Colon (tissue), 2 donors: ENCODE measurements around the gene CREB3L2.

Experiments
- FAIRE-seq: peaks from 2 replicates; lab custom pipeline; 2012; peaks lifted over from hg19 to GRCh38; lab: Jason Lieb, UNC
- donor health status: control.
- donor health status: control.

The CREB3L2 gene

DNA sequence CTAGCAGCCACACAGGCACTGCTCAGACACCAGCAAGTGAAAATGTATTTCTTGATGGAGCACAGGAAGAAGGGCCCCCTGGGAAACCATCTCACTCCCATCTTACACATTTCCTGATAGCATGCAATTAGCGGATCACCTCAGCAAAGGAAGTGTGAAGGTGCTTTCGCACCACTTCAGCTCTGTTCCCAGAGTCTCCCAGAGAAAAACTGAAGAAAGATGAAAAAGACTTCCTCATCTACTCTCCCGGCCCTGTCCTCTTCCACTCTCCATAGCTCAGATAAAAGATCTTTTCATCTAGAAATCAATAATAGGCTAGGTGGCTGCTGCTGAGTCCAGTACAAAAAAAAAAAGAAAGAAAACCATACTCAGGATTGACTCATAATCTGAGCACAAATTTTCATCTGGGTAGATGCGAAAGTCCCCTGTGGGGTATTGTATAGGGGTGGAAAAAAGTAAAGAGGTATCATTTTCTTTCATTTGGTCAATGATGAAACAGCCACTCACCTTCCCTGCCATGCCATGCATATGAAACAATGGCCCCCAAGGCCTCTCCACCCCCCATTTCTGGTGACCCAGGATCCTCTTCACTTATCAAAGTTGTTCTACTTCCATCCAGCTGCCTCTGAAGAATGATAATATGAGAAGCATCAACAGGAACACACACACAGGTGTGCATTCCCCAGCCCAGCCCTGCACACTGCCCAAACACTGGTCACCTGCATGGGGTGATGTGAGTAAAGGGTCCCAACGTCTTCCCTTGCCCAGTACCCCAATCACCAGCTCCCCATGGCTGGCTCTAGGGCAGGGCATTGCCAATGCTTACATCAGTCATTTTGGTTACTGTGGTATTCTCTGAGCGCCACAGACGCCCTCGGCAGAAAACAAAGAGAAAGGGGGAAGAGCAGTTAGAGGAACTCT is 106.3 kb downstream of the CREB3L2 start:
- FAIRE-seq, result no peak

DNA sequence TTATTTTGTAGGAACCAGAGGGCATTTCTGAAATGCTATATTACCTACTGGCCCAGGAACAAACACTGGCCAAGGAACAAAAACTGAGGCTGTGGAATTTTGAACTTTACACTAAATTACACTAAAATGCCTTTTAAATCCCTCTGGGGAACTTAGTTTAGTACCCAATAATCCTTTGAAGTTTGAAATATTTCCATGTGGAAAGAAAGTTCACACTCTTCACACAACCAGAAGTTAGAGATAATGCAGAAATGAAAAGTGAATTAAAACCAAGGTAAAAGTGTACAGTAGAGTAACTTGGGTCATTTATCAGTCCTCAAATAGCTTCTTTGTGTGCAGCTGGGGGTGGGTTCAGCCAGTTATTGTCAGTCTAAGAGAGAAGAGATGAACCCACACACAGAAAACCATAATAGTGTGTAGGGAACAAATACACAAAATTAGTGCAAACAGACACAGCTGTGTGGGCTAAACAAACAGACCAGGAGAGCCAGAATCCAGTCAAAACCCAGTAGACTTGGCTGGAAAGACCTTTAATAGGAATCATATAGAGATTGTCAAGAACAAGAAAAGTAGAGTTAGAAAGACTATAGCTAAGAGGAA is 108.6 kb downstream of the CREB3L2 start:
- FAIRE-seq, result no peak

DNA sequence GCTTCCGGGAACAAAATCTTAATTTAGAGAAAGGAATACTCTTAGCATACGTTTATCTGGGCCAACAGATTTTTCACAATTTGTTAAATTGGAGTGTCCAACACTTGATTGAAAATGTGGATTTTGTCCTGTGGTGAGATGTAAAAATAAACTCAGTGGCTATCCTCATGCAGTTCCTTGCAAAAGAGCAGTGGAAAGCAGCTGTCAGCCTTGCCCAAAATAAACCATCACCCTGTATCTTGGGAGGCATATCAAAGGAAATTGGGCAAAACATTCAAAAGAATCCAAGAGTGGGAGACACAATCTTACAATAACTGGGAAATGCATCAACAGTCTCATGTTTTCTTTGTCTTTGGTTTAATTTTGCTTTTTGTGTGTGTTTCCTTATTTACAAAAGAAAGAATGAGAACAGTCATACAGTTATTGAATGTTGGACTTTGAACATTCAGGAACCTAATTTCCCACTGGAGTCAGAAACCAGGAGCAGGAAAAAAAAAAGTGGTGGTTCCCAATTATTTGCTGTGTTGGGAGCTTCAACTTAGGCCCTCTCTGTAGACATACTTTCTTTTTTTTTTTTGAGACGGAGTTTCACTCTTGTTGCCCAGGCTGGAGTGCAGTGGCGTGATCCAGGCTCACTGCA is 110.8 kb downstream of the CREB3L2 start:
- no peak for FAIRE-seq

DNA sequence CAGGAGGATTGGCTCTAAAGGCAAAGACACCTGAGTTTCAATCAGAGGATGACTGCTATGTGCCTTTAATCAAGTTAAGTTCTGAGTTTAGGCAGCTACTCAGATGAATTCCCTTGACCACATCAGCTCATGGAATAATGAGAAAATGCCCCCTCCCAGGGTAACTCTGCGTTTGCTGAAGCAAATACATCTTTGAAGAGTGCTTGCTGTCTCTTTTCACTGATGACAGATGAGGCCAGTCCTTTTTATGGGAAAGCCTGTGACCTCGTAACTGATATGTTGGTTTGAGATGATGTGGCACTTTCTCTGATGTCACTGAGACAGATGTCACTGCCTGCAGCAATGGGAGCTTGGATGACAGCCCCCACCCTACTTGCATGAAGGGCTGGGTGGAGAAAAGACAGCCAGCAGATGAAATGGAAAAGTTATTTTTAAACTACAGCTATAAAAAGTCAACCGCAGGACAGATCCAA is 111.4 kb downstream of the CREB3L2 start:
- FAIRE-seq, result no peak

DNA sequence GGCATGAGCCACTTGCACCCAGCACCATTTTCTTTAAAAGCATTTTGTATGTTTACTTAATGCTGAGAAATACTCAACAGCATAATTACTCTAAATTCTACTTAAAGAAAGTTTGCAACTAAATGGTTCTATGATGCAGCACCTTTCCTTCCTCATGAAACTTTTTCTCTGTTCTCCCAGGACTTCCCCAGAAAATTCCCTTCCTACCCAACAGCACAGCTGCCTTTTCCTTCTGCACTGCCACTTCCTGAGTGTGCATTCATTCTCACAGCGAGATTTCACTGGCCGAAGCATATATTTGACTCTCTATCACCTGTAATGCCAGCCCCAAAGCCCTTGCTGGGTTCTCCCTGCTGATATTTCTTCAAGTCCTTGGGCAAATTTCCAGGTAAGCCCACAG is 113.6 kb downstream of the CREB3L2 start:
- no peak for FAIRE-seq

DNA sequence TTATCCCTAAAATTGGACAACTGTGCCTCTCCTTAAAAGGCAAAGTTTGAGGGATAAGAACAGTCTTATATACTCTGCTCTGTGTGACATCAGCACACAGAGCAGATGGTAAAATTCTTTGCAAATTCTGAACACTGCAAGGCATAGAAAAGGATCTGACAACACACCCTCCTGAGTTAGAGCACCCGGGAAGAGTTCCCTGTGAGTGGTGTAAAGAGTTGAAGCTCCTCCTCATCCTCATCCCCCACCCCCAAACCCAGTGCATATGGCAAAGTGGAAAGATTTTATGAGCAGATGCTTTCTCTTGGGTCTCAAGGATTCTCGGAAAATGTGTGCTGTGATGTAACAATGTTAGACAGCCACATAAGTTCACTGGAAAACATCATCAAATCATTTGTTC is 115.1 kb downstream of the CREB3L2 start:
- no peak for FAIRE-seq

DNA sequence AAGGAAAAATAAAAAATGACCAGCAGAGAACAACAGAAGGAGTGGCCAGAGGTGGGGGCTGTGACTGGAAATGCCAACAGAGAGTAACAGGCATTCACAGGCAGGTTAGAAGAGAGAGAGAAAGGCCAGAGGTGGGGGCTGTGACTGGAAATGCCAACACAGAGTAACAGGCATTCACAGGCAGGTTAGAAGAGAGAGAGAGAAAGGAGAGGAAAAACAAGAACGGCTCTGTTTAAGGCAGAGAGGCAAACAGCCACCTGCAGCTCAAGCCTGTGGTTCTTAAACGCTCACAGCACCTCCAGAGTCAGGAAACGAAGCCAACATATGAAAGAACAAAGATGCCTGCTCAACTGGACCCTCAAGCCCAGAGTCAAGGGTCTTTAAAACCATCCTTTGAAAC is 115.6 kb downstream of the CREB3L2 start:
- FAIRE-seq, result no peak

DNA sequence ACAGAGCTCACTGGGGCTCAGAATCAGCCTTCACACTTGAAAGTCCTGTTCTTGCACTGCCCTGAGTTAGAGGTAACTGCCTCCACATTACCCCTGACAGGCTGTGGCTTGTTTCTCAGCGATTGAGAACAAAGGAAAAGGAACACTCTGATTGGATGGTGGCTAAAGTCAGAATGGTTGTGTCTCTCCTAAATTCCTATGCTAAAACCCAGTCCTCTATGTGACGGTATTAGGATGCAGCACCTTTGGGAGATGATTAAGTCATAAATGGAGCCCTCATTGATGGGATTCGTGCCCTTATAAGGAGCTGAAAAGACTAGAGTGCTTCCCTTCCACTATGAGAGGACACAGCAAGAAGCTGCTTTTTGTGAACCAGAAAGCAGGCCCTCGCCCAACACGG is 116.2 kb downstream of the CREB3L2 start:
- no peak for FAIRE-seq

DNA sequence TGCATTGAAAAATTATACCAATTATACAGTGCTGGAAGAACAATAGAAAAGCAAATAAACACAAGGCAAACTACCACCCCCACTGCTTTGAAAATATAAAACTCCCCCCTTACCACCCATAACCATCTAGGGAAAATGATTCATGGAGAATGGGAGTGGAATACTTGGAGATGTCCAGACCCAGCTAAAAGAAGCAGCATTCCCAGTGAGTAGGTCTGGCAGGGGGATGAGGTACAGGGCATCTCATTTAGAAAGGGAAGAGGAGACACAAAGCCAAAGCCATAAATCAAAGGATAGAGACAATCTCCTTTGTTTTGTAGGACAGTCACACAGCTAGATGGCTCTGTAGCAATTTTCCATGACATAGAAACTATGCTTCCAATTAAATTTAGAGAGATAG is 119.1 kb downstream of the CREB3L2 start:
- FAIRE-seq, result no peak

DNA sequence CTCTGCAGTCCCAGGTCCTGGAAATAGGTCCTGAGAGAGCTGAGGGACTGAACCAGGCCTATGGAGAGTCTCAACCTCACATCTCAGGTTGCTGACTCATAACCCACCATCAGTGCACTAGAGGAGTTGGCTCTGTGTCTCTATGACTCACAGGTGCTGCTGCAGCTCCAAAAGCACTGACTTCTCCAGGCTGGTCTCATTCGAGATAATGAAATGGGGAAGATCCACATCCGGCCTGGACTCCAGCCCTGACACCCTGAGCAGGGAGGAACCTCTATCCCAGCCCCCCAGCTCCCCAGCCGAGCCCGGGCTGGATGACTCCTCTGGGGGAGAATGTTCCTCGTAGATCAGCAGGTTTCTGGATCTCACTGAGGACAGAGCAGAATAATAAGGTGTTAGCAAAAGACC is 119.6 kb downstream of the CREB3L2 start:
- no peak for FAIRE-seq

DNA sequence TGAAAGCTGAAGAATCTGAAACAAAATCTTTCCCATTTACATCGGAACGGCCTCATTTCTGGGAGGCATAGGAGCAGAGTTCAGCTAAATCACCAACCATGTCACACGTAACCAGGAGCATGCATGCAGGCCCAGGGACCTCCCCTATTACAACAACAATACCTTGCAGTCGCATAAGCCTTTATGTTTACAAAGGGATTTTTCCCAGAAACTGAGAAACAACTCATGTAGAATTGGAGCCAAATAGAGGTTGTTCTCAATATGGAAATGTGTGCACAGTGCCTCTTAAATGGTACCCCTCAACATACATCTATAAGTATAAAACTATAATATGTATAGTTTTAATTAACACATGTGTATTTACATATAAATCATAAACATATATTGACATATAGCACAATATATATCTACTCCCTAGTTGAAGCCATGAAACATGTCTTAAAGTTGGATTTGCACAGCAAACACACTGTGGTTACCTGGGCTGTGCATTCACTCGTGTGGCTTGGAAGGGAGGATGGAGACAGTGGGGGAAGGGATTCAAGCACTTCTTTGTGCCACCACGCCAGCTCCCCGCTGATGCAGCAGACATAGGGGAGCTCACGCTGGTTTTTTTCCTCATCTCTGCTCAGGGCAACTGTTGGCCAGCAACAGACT is 120.2 kb downstream of the CREB3L2 start:
- no peak for FAIRE-seq

DNA sequence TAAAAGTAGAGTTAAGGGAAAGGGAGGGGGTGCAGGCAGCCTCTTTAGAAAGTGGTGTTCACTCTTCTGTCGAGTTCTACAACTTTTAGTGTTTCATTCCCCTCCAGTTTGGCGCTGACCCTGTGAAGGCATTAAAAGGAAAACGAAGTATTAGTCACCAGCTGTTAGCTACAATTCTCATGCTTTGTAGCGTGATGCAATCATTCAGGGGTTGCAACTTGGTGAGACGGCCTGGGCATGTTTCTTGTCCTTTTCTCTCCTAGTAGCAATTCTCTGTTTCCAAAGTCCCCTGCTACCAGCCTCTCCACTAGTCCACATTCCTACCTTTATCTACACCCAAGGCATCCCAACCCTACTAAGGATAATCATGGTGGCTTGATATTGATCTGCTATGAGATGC is 121.5 kb downstream of the CREB3L2 start:
- FAIRE-seq, result no peak

DNA sequence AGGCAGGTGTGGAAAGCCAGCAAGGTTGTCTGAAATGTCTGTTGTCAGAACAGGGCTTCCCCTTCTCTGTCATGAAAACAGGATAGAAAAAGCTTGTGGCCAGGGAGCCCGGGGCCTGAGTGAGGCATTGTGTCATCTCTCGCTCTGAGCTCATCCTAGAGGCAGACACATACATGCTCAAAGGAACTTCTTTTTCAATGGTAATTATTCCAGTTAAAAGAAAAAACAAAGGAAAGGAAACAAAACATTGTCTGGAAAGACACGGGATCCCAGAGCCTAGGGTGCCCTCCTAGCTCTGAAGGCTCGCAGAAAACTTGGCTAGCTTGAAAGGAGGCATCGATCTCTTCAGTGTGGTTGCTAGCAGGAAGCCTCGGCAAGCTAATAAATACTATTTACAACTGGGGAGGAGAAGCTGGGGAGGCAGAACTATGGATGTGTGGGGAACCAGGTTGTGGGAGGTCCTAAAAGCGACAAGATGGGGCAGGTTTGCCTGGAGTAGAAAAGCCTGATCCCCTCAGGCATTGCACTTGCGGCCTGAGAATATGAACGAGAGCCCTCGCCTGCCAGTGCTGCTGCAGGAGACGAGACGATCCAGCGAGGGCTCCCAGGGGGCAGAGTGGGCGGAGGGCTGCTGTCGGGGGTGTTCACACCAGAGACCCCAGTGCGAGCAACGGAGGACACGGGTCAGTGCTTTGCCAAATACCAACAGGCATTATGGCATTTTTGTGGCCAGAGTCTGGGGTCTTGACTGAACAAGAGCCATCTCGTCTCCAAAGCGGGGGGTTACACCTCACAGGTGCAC is 122.3 kb downstream of the CREB3L2 start:
- no peak for FAIRE-seq

DNA sequence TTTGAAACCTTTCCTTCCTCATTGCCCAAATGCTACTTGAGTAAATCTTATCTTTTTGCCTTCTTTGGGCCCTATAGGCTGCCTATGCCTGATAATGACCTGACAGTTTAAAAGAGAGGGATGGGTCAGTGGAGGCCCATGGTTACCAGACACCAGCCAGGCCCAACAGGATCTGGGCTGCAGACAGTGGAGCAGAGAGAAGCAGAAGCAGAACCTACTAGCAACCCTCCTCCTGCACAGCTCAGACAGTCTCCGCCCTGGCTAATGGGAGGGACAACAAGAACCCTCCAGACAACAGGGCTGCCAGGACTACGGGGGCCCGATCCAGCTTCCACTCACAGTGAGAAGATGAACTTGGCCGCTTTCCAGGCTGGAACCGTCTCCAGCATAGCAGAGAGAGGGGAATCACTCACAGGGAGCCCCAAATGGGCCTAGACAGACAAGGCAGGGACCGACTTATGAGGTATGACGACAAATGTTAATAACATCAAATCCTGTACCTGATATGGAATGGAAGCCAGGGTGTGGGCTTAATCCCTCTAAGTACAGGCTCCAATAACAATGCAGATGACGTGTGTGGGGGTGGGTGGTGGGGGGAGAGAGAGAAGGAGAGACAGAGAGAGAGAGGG is 123.4 kb downstream of the CREB3L2 start:
- FAIRE-seq, result no peak

DNA sequence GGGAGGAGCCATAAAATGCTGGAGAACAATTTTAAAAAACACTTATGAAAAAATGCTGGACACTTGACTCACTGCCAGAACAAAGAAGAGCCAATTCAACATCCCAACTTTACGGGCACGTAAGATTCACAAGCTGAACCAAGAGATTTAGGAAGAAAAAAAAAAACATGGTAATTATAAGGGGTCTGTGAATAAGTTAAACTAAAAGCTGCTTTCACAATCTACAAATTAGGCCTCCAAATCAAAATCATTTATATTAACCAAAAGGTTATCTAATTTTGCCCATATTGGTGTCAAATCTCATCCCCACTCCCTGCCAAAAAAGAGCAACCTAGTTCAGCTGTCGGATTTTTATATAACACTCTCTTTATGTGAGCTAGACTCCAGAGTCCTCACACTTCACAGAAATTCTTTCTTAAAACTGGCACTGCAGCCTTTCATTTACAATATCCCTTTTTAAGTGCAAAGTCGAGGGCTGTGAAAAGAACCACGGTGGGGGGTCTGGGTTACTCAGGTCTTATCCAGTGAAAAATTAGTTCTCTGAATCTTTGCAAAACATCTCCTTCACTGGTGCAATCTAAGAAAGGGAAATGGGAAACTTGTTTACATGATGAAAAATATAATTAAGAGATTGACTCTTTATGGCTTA is 124.7 kb downstream of the CREB3L2 start:
- FAIRE-seq, result no peak

DNA sequence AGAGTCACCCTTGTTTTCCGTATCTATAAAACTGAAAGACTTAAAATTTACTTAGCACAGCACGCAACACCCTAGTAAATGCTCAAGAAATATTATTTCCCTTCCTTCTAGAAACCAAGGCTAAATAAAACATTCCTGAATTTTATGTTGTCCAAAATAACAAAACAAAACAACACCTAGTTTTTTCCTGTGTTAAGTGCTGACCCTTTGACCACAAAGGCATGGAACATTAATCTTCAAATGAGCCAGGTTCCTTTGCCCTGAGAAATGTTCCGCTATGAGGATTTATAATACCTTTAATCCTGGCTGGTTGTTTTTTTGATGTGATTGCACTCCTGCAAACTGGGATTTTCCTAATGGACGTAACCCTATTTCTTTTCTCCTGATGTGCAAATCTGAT is 126.1 kb downstream of the CREB3L2 start:
- FAIRE-seq, result no peak

DNA sequence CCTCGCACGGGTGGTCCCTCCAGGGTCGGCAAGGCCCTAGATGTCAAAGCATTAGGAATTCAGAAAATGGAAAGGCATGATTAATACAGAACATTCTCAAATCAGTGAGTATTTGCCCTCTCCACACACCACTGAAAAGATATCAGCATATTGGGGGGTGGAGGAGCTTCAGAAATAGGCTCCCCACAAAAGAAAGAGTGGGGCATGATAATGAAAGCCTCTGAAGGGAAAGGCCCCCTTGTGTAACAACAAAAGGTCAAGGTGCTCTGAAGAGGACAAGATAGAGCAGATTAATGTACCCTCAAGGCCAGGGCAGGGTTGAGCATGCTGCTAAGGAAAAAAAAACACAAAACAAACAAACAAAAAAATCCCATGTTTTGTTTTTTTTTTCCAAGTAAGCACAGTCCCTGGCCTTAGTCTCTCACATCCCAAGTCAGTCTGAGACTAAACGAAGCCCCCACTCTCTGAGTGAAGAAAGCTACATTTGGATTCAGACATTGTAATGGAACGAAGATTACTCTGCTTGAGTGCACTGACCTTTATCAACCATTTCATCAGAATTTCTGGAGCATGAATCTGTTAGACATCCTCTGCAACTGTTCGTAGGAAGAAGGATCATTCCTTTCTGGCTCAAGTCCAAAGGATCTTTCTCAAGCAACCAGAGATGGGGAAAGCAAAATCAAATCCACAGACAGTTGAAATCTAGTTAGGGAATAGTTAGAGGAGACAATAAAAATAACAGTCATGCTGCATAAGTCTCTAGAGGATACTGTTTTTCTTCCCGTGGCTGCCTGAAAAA is 127.7 kb downstream of the CREB3L2 start:
- FAIRE-seq, result no peak

DNA sequence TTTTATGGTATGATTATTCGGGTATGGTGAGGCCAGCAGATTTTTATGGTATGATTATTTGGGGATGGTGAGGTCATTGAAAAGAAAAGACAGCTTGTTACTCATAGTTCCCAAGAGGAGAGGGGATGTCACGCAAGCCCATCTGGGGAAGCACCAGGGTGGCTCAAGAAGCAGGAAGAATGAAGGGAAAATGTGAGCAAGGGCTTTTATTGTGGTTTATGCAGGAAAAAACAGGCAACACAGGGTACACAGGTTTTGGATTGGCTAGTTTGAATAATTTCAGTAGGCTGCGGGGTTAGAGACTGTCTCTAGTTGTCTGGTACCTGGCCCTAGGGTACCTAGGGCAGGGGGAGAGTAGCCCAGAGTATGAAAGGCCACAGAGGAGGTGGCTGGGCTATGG is 128.4 kb downstream of the CREB3L2 start:
- FAIRE-seq, result no peak

DNA sequence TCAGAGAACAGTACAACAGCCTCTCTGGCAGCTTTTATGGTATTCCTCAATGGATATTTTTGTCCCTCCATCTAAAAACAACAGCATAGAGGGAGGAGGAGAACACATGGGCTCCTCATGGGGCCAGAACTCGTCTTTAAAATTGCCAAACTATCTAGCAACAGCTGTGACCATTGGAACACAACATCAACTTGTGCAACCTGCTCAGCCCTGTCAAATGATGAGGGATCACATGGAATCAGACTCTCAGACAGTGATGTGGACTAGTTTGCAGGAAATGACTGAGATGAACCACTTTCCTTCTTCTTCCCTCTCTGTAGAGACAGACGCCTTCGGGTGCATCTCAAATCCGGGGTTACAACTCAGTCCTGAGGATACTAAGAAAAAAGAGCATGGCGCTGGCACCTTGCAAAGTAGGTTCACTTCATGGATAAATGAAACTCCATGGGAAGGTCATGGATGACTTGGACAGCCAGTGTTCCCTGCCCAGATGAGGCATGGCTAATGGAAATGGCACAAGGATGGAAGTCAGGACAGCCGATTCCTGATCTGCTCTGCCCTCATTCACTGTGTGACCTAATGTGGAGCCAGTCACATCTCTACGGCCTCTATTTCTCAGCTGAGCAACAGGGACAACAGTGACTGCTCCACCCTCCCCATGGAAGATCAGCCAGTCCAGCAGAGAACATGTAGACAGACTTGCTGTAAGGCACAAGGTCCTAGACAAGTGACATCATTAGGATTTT is 130.5 kb downstream of the CREB3L2 start:
- no peak for FAIRE-seq
